Fibroblast of pulmonary artery (primary cell): ENCODE results near the gene HECTD2.

Source experiments
- DNase-seq: peaks from one replicate; pipeline ENCODE4 v3.0.0-alpha.2; 2010; ENCODE audit warnings: low read depth
- H3K4me3 ChIP-seq: replicated peaks from 2 replicates; pipeline ENCODE4 v1.5.1; 2011; ENCODE audit warnings: low read depth, mild to moderate bottlenecking, control low read depth, low read length, moderate library complexity
- CTCF ChIP-seq: IDR thresholded peaks from 2 replicates; pipeline ENCODE4 v1.5.1; 2011; ENCODE audit warnings: mild to moderate bottlenecking, control low read depth, low read length, inconsistent platforms; ENCODE audit errors: missing control alignments

HECTD2 gene

GRCh38 chr10:91460681-91461080, 50.5 kb downstream of the HECTD2 start:
- no peak for DNase-seq
- TF ChIP-seq CTCF, result no peak
- no peak overlapping the region for H3K4me3 ChIP-seq

- no peak for TF ChIP-seq CTCF
- no peak overlapping the region for H3K4me3 ChIP-seq
- peak; percentile 25 for DNase-seq
Measured at GRCh38 chr10:91462423-91462822, 52.3 kb downstream of the HECTD2 start.

- no peak for DNase-seq
- no peak for TF ChIP-seq CTCF
- H3K4me3 ChIP-seq, result no peak overlapping the region
Measured at GRCh38 chr10:91464500-91464899, 54.4 kb downstream of the HECTD2 start.

GRCh38 chr10:91465261-91465660, 55.1 kb downstream of the HECTD2 start:
- no peak for TF ChIP-seq CTCF
- no peak for DNase-seq
- H3K4me3 ChIP-seq, result no peak overlapping the region

- no peak for DNase-seq
- no peak overlapping the region for H3K4me3 ChIP-seq
- no peak for TF ChIP-seq CTCF
Measured at GRCh38 chr10:91467114-91467513, 57.0 kb downstream of the HECTD2 start.

- no peak overlapping the region for H3K4me3 ChIP-seq
- TF ChIP-seq CTCF, result no peak
- DNase-seq, result no peak
Measured at GRCh38 chr10:91471602-91472001, 61.5 kb downstream of the HECTD2 start.

- DNase-seq, result no peak
- no peak overlapping the region for H3K4me3 ChIP-seq
- no peak for TF ChIP-seq CTCF
Measured at GRCh38 chr10:91472911-91473310, 62.8 kb downstream of the HECTD2 start.
